GM12864 (cell line): ENCODE data around the gene SNRNP27.

ENCODE experiments used
- DNase-seq: peaks from one replicate; pipeline ENCODE4 v3.0.0-alpha.2; 2011; ENCODE audit warnings: low read depth
- H3K4me3 ChIP-seq: 2 replicates; pipeline ENCODE4 v1.5.1; 2011; ENCODE audit warnings: mild to moderate bottlenecking, low read depth, low read length, control low read depth
- CTCF ChIP-seq: IDR thresholded peaks from 2 replicates; pipeline ENCODE4 v1.5.1; 2011; ENCODE audit warnings: low read depth, mild to moderate bottlenecking, moderate library complexity, low read length, control low read depth, inconsistent platforms; ENCODE audit errors: missing control alignments

SNRNP27 gene

GRCh38 chr2:69943000-69943842 lies 49.5 kb downstream of the SNRNP27 start:
- no peak overlapping the region for H3K4me3 ChIP-seq
- no peak for TF ChIP-seq CTCF
- no peak for DNase-seq

- H3K4me3 ChIP-seq = no peak overlapping the region
- DNase-seq = no peak
- no peak for TF ChIP-seq CTCF
Measured at GRCh38 chr2:69943843-69944525, 50.2 kb downstream of the SNRNP27 start.

- no peak overlapping the region for H3K4me3 ChIP-seq
- no peak for TF ChIP-seq CTCF
- no peak for DNase-seq
Measured at GRCh38 chr2:69944756-69945155, 51.0 kb downstream of the SNRNP27 start.

- H3K4me3 ChIP-seq = no peak overlapping the region
- TF ChIP-seq CTCF = no peak
- no peak for DNase-seq
Measured at GRCh38 chr2:69945441-69945840, 51.7 kb downstream of the SNRNP27 start.

- no peak for TF ChIP-seq CTCF
- H3K4me3 ChIP-seq = no peak overlapping the region
- no peak for DNase-seq
Measured at GRCh38 chr2:69945941-69946340, 52.2 kb downstream of the SNRNP27 start.

GRCh38 chr2:69946351-69947324 lies 52.9 kb downstream of the SNRNP27 start:
- DNase-seq = peak; percentile 26
- no peak overlapping the region for H3K4me3 ChIP-seq
- TF ChIP-seq CTCF = no peak
